T follicular helper cell (primary cell): ENCODE results near the gene SPATA6L.
A peak's percentile ranks its signal among the peaks of the same experiment; 100 is the strongest.

ENCODE experiments used
- DNase-seq: peaks from one replicate; pipeline ENCODE4 v3.0.0-alpha.2; 2020; ENCODE audit warnings: low read depth

SPATA6L gene

DNA sequence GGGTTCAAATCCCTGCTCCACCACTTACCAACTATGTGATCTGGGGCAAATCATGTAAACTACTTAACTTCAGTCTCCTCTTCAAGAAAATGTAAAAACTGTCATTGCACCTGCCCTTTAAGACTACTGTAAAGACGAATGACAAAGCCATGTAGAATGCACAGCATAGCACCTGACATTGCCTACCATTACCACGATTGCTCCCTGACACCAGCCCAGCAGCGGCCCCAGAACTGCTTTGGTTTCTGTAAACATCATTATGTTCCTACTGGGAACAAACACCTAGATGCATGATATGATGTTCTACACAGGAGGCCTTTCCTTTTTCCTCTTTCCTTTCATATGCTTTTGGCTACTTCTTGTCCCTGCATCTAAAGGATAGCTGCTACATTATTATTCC is 27.3 kb downstream of the SPATA6L start:
- no peak for DNase-seq

DNA sequence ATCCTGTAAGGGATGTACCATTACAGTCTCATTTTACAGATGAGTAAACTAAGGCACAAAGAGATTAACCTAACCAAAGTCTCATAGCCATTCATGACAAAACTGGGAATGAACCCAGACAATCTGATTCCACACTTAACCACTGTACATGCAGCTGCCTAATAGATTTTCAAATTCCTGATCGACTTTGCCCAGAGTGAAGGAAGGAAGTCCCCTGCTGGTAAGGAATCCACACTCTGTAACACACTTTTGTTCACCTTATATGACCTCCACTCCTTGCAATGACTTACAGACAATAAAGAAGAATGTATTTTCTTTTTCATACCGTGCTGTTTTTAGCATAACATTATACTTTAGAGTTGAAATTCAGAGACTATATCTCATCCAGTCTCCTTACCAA is 35.4 kb downstream of the SPATA6L start:
- DNase-seq, result no peak

DNA sequence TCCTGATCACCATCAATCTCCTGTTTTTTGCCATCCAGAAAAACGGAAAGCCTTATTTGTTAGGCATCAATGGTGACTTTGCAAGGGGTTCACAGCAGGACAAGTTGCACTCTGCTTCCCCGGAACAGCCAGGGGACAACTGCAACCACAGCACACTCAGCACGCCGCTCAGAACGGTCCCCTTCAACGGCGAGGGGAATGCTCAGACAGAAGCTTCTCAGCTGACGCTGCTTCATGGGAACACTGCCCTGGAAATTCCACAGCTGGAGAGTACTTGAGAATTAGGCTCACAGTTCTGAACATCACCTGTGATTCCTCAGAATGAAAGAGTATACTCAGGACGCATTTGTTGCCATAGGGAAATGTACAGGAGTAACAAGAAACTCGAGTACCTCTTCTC is 44.3 kb downstream of the SPATA6L start:
- no peak for DNase-seq

DNA sequence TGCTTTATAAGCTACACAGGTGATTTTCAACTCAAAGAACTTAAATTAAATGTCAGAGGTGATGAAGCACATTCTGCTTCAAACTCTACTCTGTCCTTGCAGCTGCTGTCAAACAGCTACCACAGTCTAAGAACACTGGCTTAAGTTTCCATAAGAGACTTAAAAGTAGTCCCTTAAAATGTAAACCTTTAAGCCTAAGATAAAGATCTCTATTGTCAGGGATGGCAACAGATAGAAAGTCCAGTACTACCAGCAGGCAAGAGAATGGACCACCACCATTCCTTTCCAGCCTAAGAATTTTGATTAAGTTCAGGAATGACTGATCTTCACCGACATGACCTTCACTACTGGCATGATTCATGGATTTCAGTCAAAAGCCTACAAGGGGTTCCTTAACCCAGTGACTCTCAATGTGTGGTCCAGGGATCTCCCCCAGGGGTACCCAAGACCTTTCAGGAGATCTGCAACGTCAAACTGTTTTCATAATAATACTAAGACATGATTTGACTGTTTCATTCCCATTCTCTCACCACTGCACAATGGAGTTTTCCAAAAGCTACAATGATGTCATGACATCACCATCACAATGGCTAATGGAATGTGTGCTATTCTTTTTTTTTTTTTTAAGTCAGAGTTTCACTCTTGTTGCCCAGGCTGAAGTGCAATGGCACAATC is 45.3 kb downstream of the SPATA6L start:
- no peak for DNase-seq

DNA sequence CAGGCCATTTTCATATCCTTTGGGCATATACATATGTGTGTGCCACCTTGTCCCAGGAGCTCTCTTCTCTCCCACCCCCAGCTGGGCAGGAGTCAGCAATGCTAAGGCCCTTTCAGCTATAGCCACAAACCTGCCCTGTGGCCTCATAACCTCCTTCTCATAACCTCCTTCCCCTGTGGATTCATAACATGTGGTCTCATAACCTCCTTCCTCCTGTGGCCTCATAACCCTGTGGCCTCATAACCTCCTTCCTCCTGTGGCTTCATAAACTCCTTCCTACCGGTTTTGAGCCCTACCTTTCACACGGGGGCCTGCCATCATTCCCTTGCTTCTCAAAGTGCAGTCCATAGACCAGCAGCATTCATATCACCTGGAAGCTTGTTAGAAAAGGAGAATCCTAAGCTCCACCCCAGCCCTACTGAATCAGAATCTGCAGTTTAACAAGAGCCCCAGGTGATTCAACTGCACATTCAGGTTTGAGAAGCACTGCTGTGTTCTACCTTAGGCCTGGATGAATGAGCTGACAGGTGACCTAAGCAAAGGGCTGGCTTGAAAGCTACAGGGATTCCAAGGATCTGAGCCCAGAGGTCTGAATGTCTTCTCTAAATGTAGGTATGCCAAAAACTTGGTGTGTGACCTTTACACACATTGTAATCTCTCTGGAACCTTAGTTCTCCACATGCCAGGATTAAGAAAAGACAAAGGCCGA is 46.1 kb downstream of the SPATA6L start:
- DNase-seq, result no peak

DNA sequence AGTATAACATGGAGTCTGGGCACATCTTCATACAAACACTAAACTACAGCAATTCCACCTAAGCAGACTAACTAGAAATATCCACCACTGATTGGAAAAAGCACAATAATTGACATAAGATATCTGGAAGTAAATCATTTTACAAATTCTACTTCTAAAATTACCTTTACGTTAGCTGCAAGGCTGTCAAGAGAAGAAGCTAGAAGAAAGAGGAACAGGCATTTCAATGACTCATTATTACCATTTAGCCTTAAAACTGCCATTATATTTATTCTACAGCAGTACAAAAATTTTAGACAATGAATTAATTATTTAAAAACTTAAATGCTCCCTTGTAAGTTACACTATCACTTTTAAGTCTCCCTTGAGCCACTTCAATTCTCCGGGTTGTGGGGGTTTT is 47.6 kb downstream of the SPATA6L start:
- DNase-seq, result no peak

DNA sequence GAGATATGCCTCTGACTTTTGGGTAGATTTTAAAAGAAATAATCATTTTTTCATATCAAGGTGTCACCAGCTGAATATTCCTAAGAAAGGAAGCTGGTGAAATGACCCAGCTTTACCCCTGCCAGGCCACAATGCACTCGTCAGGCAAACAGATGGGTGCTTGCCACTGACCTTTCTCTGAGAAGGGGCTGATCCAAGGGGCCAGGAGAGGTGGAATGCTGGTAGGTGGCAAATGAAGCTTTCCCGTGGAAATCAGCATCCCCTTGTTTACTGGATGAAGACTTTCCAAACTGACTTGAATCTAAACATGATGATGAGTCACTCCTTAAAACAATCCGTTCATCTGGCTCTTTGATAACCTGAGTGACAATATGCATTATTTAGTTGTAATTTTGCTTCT is 48.5 kb downstream of the SPATA6L start:
- no peak for DNase-seq

- no peak for DNase-seq
Observed at GRCh38 chr9:4615778-4616177, 50.5 kb downstream of the SPATA6L start.

- no peak for DNase-seq
Observed at GRCh38 chr9:4615251-4615650, 51.0 kb downstream of the SPATA6L start.

GRCh38 chr9:4614627-4615026 is 51.7 kb downstream of the SPATA6L start:
- no peak for DNase-seq

DNA sequence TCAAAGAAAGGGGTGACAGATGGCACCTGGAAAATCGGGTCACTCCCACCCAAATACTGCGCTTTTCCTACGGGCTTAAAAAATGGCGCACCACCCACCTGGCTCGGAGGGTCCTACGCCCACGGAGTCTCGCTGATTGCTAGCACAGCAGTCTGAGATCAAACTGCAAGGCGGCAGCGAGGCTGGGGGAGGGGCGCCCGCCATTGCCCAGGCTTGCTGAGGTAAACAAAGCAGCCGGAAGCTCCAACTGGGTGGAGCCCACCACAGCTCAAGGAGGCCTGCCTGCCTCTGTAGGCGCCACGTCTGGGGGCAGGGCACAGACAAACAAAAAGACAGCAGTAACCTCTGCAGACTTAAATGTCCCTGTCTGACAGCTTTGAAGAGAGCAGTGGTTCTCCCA is 60.2 kb downstream of the SPATA6L start:
- peak; percentile 29 for DNase-seq

DNA sequence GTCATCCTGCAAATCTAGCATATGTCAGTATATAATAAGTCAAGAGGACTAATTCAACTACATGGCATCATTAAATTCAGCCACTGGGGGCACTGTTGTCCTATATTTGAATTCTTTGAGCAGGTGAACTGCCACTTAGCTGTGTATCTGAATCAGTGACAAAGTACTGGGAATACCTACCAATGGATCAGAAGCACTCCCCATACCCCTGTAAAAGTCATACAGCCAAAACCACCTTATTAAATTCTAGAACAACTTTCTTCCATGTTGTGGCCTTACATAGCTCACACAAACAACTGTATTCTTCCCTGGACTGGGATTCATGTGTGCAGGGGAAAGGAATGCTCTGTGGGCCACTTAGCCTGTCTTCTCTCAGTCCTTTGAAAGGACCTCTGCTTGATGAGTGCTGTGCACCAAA is 61.6 kb downstream of the SPATA6L start:
- DNase-seq, result peak; percentile 20

DNA sequence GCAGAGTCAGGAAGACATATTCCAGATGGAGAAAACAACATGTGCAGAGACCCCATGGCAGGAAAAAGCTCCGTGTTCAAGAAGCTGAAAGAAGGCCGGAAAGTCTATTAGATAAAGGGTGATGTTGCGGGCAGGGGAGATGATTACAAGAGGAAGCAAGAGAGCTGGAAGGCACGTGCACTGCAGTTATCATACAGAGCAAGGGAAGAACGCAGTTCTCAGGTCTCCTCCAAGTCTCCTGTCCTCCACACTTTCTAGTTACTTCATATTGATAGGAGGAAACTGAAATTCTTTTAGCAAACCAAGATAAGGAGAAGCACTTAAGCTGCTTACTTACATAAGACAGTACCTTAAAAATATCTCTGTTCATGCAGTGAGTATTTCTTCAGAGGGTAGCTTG is 62.5 kb downstream of the SPATA6L start:
- no peak for DNase-seq

- DNase-seq, result no peak
Observed at GRCh38 chr9:4600368-4600767, 65.9 kb downstream of the SPATA6L start.

DNA sequence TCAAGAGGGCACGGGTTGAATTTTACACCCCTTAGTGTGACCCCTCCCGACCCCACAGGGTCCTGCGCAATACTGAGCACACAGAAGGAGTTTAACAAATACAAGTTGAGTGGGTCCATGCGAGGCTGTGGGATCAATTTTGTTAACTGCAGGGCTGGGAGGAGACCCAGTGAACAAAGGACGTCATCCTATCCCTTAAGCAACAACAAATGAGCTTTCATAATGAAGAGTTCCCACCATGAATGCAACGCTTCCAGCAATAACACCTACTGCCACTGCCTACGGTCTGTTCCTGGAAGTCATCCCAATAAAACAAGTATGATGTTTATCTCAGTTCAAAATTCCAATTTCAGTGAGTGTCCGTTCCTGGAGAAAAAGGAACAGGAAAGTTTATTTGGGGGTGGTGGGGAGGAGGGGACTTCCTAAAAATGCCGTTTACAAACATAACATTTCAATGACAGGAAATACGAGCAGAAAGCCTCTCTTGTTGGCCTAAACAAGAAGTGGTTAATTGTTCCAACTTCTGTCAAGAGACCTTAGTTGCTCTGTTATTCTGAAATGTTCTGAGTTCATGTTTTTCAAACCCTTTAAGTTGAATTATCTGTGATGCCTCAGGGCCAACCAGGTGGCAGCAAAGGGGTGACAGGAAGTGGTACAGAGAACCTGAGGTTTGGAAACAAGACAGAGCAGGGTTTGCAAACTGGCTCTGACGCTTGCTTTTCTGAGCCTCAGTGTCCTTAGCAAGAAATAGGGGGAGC is 69.9 kb downstream of the SPATA6L start:
- DNase-seq, result peak; percentile 46

DNA sequence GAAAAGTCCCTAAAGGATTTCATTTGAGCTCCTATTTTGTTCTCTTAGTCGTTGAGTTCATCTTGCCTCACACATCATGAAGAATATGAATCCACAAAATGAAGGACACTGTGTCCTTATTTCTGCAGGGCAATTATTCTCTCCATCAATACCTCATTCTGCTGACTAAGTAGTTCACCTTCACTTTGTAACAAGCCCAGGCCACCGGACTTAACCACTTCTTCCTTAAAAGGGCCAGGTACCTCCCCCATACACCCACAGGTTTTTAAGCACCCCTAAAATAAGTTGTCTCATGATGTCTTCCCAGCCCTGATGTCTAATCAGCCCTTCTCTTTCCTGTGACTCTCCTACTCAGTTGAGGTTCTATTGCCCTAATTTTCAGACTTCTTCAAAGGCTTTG is 71.3 kb downstream of the SPATA6L start:
- DNase-seq, result no peak

DNA sequence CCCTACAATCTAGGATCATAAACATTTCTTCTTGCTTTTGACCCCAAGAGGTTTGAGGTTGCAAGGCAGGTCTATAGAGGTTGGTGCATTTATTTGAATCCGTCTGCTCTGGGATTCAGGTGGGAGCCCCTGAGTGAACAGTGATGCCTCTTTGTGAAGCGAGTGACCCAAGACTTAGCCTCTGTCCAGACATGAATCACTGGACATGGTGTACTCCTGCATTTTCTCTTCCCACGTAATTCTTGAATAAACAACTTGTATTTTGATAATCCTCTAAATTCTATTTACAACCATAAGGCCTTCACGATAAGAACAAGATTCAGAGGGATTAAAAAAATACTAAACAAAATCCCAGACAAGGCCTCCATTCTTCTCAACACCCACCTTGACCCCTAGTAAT is 71.7 kb downstream of the SPATA6L start:
- DNase-seq, result no peak

GRCh38 chr9:4592886-4593285 is 73.4 kb downstream of the SPATA6L start:
- DNase-seq, result no peak

DNA sequence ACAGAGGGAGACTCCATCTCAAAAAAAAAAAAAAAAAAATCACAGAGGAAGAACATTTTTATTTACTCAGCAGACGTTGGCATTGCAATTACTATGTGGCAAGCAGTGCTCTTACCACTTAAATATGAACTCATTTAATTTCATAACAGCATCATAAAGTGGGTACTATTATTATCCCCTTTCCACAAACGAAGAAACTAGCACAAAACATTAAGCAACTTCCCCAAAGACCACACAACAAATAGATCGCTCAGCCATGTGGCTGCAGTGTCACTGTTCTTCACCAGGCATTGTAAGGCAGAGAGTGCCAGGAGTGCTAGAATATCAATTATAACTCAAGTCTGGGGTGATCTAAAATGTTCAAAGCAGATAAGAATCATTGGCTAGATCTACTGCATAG is 74.0 kb downstream of the SPATA6L start:
- DNase-seq, result no peak

- no peak for DNase-seq
Observed at GRCh38 chr9:4591123-4591500, 75.2 kb downstream of the SPATA6L start.

DNA sequence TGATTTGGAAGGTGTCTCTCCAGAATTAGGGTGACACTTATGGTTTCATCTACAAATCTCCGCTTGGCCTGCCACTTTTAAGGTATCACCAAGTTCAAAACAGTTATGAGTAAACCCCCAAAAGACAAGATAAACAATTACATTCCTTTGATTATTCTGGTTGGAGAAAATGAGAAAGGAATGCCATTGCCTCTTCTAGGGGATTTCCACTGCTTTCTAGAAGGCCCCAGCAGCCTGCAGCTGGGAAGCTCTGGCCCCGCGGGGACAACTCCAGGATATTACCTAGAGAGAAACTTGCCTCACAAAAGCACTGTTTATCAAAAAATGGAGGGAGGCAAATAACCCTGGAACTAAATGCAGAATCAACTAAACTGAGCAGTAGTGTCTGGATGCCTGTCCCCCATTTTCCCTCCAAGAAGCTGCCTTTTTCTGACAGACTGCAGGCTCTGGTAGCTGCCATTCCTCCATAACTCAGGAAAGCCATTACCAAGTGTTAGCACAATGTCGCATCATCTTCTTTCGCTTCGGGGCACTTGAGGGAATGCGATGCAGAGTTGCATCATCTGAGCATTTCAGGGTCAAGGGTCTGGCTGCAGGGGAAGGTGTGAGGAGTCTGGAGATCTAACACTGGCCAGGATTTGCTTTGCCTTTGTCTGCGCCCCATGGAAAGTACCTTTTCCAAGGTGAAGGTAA is 75.7 kb downstream of the SPATA6L start:
- DNase-seq, result no peak

DNA sequence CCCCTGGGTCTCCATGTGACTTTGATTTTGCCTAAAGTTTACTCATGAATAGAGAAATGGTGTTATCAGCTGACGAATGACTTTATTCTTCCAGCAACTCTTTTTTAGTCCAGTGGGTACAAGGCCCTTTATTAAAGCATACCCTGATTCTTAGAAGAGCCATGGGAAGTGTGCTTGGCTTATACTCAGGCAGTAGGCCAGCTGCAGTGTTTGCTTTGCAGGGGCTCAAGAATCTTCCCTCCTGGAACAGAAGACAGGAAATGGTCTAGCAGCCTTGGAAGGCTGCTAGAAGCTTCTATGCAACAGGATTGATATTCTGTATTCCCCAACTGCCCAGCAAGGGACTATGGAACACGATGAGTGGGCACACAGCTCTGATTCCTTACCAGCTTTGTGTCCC is 77.6 kb downstream of the SPATA6L start:
- no peak for DNase-seq

- DNase-seq, result no peak
Observed at GRCh38 chr9:4585135-4585534, 81.1 kb downstream of the SPATA6L start.
